SK-N-MC (cell line): ENCODE data around the gene EPM2AIP1.

Source experiments
- DNase-seq: peaks from one replicate; pipeline ENCODE4 v3.0.0-alpha.2; 2011; ENCODE audit warnings: low read depth, low spot score
- H3K27ac ChIP-seq: fragments of 200-600 bp; sonication (generic); 2 replicates; pipeline ENCODE4 v1.5.1; 2016; ENCODE audit warnings: mixed run types
- H3K36me3 ChIP-seq: fragments of 200-600 bp; sonication (generic); 2 replicates; pipeline ENCODE4 v1.6.1; 2017; ENCODE audit warnings: antibody characterized with exemption, low read length, mixed read lengths; ENCODE audit not compliant: insufficient read depth
- H3K4me3 ChIP-seq: fragments of 200-600 bp; sonication (generic); 2 replicates; pipeline ENCODE4 v1.5.1; 2016
- H3K9ac ChIP-seq: fragments of 200-600 bp; sonication (generic); 2 replicates; pipeline ENCODE4 v1.8.0; 2017; ENCODE audit warnings: mixed run types, mixed read lengths; ENCODE audit not compliant: insufficient read length
- H3K9me3 ChIP-seq: fragments of 200-600 bp; sonication (generic); 2 replicates; pipeline ENCODE4 v1.6.1; 2017; ENCODE audit warnings: low read depth, mild to moderate bottlenecking, antibody characterized with exemption, low read length, moderate library complexity, mixed read lengths
- EZH2 ChIP-seq: fragments of 200-600 bp; sonication (generic); IDR thresholded peaks from one replicate; pipeline ENCODE4 v1.6.1; 2017; ENCODE audit warnings: antibody characterized with exemption
- FOXP2 ChIP-seq: optimal IDR thresholded peaks from 2 replicates; pipeline ENCODE3; 2011; ENCODE audit warnings: mild to moderate bottlenecking, moderate library complexity; ENCODE audit not compliant: insufficient read depth; ENCODE audit errors: extremely low read length, control extremely low read depth
- POLR2AphosphoS5 ChIP-seq: IDR thresholded peaks from 2 replicates; pipeline ENCODE4 v1.6.1; 2012; ENCODE audit warnings: mild to moderate bottlenecking, low read depth, low read length, borderline replicate concordance

EPM2AIP1 gene

DNA sequence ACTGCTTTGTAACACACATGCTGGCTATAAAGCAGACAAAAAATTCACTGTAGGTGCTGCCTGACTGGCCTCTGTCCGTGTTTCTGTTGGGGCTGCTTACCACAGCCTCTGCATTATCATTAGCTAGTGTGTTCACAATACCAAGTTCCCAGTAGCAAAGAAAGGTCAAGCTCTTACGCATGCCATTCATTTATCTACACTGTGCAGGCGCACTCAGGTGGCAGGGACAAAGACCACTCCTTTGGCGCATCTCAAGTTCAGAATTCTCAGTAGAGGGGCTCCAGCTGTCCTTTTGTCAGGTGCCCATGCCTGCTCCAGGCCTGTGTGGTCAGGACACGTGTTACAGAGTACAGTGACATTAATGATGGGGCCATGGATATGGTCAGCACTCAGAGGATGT is 22.7 kb upstream of the EPM2AIP1 start:
- Histone ChIP-seq H3K36me3 (peaks cover 23% of the 10 kb centered on the region), H3K4me3 (no peak overlapping the region), H3K27ac (no peak overlapping the region), H3K9ac (no peak overlapping the region), H3K9me3 (no peaks in the 10 kb centered on the region)
- TF ChIP-seq FOXP2 (no peak), POLR2AphosphoS5 (no peak), EZH2 (no peak)
- no peak for DNase-seq

GRCh38 chr3:37014620-37015019 is 21.7 kb upstream of the EPM2AIP1 start:
- peaks cover 15% of the 10 kb centered on the region for H3K36me3 ChIP-seq
- no peak overlapping the region for H3K27ac ChIP-seq
- H3K9me3 ChIP-seq, result no peaks in the 10 kb centered on the region
- no peak overlapping the region for H3K4me3 ChIP-seq
- TF ChIP-seq POLR2AphosphoS5, result no peak
- no peak for TF ChIP-seq FOXP2
- no peak for TF ChIP-seq EZH2
- H3K9ac ChIP-seq, result no peak overlapping the region
- DNase-seq, result no peak

DNA sequence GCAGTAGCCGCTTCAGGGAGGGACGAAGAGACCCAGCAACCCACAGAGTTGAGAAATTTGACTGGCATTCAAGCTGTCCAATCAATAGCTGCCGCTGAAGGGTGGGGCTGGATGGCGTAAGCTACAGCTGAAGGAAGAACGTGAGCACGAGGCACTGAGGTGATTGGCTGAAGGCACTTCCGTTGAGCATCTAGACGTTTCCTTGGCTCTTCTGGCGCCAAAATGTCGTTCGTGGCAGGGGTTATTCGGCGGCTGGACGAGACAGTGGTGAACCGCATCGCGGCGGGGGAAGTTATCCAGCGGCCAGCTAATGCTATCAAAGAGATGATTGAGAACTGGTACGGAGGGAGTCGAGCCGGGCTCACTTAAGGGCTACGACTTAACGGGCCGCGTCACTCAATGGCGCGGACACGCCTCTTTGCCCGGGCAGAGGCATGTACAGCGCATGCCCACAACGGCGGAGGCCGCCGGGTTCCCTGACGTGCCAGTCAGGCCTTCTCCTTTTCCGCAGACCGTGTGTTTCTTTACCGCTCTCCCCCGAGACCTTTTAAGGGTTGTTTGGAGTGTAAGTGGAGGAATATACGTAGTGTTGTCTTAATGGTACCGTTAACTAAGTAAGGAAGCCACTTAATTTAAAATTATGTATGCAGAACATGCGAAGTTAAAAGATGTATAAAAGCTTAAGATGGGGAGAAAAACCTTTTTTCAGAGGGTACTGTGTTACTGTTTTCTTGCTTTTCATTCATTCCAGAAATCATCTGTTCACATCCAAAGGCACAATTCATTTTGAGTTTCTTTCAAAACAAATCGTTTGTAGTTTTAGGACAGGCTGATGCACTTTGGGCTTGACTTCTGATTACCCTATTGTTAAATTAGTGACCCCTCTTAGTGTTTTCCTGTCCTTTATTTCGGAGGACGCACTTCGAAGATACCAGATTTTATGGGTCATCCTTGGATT is 674 bp upstream of the EPM2AIP1 start, which contains the start of gene MLH1:
Gene MLH1, plus strand, starts transcription at position 193 of the 958 bp plus-strand sequence. Its CDS starts 30 bp downstream, at position 223.
- DNase-seq, result peak; percentile 98
- Histone ChIP-seq H3K9me3 (no peaks in the 10 kb centered on the region), H3K36me3 (peaks cover 40% of the 10 kb centered on the region), H3K9ac (peak within 1 kb of the TSS; percentile 98), H3K27ac (peak within 1 kb of the TSS; percentile 95), H3K4me3 (peak within 1 kb of the TSS; percentile 91)
- TF ChIP-seq EZH2 (no peak), POLR2AphosphoS5 (peak; percentile 46; the same call in 1 of the 2 replicates)

GRCh38 chr3:36991923-36992805 is 767 bp downstream of the EPM2AIP1 start:
- peaks cover 35% of the 10 kb centered on the region for H3K36me3 ChIP-seq
- DNase-seq, result no peak
- H3K27ac ChIP-seq, result peak overlapping the region; percentile 84; the same call in 1 of the 2 replicates
- peak overlapping the region; percentile 88 for H3K9ac ChIP-seq
- peak overlapping the region; percentile 82 for H3K4me3 ChIP-seq
- H3K9me3 ChIP-seq, result no peaks in the 10 kb centered on the region
- TF ChIP-seq EZH2, result no peak
- TF ChIP-seq FOXP2, result no peak
- TF ChIP-seq POLR2AphosphoS5, result no peak

GRCh38 chr3:36991147-36991546 is 1.8 kb downstream of the EPM2AIP1 start:
- DNase-seq, result no peak
- no peaks in the 10 kb centered on the region for H3K9me3 ChIP-seq
- H3K4me3 ChIP-seq, result peak overlapping the region; percentile 82
- H3K27ac ChIP-seq, result no peak overlapping the region
- H3K36me3 ChIP-seq, result peaks cover 31% of the 10 kb centered on the region
- H3K9ac ChIP-seq, result peak overlapping the region; percentile 88
- TF ChIP-seq POLR2AphosphoS5 (no peak), FOXP2 (no peak), EZH2 (no peak)

DNA sequence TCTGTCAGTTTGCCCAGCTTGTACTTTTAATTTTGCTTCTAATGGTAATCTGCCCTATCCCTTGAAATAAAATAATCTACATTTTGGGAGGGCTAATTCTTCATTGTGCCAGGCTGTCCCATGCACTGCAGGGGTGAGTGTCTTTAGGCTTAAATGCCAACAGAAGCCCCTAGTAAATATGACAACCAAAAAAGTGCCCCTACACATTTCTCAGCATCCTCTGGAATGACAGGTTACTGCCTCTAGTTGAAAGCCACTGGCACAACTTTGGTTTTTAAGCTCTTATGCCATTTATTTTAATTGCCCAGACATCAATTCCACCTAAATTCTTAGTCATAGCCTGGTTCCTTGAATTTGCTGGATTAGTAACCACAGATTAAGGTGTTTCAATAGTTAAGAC is 3.4 kb downstream of the EPM2AIP1 start:
- no peak overlapping the region for H3K9ac ChIP-seq
- no peaks in the 10 kb centered on the region for H3K9me3 ChIP-seq
- peak overlapping the region; percentile 50 for H3K27ac ChIP-seq
- TF ChIP-seq EZH2, result no peak
- no peak for TF ChIP-seq FOXP2
- no peak for TF ChIP-seq POLR2AphosphoS5
- peaks cover 44% of the 10 kb centered on the region for H3K36me3 ChIP-seq
- DNase-seq, result no peak
- H3K4me3 ChIP-seq, result peak overlapping the region; percentile 82

- peak overlapping the region; percentile 45 for H3K9ac ChIP-seq
- TF ChIP-seq FOXP2 (no peak), EZH2 (no peak)
- no peaks in the 10 kb centered on the region for H3K9me3 ChIP-seq
- peak overlapping the region; percentile 50 for H3K27ac ChIP-seq
- peaks cover 49% of the 10 kb centered on the region for H3K36me3 ChIP-seq
- H3K4me3 ChIP-seq, result peak overlapping the region; percentile 82
- no peak for DNase-seq
These were observed 3.9 kb downstream of the EPM2AIP1 start for GRCh38 chr3:36989005-36989404.

DNA sequence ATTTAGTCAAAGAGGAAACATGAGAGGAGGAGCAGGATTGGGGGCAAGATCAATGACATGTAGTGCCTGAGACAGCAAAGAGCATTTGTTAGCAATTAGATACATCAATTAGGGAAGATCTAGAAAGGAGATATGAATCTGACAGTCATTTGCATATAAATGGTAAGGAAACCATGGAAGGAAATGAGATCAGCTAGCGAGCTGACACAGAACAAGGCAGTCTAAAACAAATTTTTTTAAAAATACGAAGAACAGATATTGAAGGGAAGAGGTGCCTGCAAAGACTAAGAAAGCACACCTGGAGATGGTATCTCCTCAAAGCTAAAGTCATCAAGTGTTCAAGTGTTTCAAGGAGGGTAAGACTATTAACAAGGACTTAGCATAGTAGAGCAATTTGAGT is 4.6 kb downstream of the EPM2AIP1 start:
- Histone ChIP-seq H3K9ac (no peak overlapping the region), H3K9me3 (no peaks in the 10 kb centered on the region), H3K36me3 (peaks cover 55% of the 10 kb centered on the region), H3K4me3 (peak overlapping the region; percentile 82), H3K27ac (peak overlapping the region; percentile 50; the same call in 1 of the 2 replicates)
- DNase-seq, result peak; percentile 50
- no peak for TF ChIP-seq FOXP2
- TF ChIP-seq EZH2, result no peak
- TF ChIP-seq POLR2AphosphoS5, result no peak
